HG02852 (cell line): ENCODE data around the gene EPPIN.
"Not testable (repeated sequence)": the region's sequence is repeated elsewhere in the genome, so short reads cannot be mapped to it uniquely, and the experiment has no call there.

ENCODE experiments used
- ATAC-seq: cut with Tn5 transposase; IDR thresholded peaks from one replicate; pipeline ENCODE4 v1.9.1; 2021; ENCODE audit warnings: mild to moderate bottlenecking, moderate library complexity; ENCODE audit not compliant: unreplicated experiment

The EPPIN gene

DNA sequence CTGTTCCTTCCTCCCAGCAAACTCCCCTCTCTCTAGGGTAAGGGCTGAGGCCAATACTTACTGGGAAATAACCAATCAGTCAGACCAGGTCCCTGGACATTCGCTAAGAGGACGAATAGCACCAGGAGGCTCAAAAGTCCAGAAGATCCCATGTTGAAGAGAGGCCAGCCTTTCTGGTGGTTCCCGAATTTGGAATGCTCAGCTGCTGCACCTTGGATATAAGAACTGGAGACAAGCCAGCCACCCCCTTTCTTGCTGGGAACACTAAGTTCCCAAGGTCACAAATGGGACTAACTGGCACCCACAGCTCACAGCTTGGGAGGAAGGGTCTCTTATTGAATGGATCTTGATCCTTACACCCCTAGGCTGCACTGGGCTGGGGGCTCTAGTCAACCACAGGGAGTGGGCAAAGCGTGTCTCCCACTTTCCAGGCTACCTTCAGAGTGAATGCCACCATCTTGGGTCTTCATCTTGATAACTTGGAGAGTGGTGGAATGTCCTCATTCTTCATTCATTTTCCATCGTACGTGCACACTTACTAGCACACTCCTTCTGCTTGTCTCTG is at the start of gene EPPIN:
TSS of gene EPPIN (minus strand) at position 196 of the 565 bp plus-strand sequence. CDS start at position 152, 44 bp downstream.
- no peak for ATAC-seq

DNA sequence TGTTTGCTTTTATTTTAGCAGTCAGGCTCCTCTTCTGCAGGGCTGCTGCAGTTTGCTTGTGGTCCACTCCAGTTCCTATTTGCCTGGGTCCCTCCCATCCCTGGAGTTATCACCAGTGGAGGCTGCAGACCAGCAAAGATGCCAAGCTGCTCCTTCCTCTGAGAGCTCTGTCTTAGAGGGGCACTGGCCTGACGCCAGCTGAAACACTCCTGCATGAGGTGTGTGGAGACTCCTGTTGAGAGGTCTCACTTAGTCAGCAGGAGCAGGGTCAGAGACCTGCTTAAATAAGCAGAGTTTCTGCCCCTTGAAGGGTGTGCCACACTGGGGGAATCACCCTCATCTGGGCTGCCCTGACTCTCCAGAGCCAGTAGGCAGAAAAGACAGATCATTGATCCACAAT is 48.0 kb upstream of the EPPIN start:
- ATAC-seq, result no peak

- no peak for ATAC-seq
These were observed 46.3 kb upstream of the EPPIN start for GRCh38 chr20:45593498-45593897.

DNA sequence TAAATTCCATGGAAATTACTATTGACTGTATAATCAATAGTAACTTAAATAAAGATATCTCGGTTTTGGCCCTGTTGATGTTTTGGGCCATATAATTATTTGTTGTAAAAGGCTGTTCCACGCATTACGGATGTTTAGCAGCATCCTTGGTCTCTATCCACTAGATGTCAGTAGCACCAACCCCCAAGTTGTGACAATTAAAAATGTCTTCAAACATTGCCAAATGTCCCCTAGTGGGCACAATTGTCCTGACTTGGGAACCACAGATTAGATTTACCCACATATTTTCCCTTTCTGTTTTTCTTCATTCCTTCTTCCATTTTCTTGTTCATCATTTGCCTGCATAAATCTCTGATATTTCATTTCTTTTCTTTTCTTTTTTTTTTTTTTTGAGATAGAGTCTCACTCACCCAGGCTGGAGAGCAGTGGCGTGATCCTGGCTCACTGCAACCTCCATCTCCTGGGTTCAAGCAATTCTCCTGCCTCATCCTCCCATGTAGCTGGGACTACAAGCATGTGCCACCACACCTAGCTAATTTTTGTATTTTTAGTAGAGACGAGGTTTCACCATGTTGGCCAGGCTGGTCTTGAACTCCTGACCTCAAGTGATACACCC is 45.5 kb upstream of the EPPIN start:
- no peak for ATAC-seq

- ATAC-seq, result no peak
These were observed 42.5 kb upstream of the EPPIN start for GRCh38 chr20:45589725-45590124.

- no peak for ATAC-seq
These were observed 41.6 kb upstream of the EPPIN start for GRCh38 chr20:45588800-45589199.

- ATAC-seq, result not testable (repeated sequence)
These were observed 38.8 kb upstream of the EPPIN start for GRCh38 chr20:45585986-45586385.

- not testable (repeated sequence) for ATAC-seq
These were observed 37.1 kb upstream of the EPPIN start for GRCh38 chr20:45584294-45584693.

GRCh38 chr20:45583502-45583901 is 36.3 kb upstream of the EPPIN start:
- no peak for ATAC-seq

GRCh38 chr20:45581702-45582101 is 34.5 kb upstream of the EPPIN start:
- ATAC-seq, result no peak

DNA sequence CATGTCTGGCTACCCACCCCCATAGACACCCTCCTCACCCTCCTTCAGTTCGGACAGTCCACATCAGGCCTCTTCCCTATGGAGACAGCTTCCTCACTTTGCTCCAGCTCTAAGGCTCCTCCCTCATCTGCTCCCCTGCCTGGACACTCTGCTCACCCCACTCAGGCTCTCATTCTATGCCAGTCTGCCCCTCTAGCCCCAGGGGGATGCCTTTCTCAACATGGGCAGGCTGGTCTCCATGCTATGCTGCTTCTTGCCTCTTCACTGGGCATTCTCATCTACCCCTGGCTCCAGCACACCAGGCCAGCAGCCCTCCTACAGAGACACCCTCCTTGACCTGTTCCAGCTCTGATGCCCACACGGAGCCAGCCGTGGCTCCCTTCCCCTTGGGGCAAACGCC is 32.0 kb upstream of the EPPIN start, which contains the start of gene WFDC8:
TSS of gene WFDC8 (minus strand) at position 101 of the 400 bp plus-strand sequence. CDS start at position 64, 37 bp downstream.
- ATAC-seq, result no peak

- no peak for ATAC-seq
These were observed 31.0 kb upstream of the EPPIN start for GRCh38 chr20:45578231-45578630.

DNA sequence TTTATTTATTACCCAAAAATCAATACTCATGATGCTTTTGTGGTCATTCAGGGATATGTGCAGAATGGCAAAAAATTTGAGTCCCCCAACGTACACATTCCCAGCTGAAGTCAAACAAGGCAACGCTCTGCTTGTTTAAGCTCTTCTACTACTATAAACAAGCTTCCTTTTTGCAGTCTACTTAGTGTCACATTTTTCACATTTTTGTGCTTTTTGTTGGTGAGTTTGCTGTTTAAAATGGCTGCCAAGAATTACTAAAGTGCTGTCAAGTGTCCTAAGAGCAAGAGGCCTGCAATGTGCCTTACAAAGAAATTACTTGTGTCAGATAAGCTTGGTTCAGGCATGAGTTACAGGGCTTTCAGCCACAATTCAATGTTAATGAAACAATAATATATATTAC is 29.8 kb upstream of the EPPIN start:
- ATAC-seq, result no peak

- no peak for ATAC-seq
These were observed 28.7 kb upstream of the EPPIN start for GRCh38 chr20:45575931-45576330.

DNA sequence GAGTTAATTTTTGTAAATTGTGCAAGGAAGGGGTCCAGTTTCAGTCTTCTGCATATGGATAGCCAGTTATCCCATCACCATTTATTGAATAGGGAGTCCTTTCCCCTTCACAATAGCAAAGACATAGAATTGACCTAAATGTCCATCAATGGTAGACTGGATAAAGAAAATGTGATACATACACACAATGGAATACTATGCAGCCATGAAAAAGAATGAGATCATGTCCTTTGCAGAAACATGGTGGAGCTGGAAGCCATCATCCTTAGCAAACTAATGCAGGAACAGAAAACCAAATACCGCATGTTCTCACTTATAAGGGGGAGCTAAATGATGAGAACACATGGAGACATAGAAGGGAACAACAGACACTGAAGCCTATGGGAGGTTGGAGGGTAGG is 22.4 kb upstream of the EPPIN start:
- ATAC-seq, result not testable (repeated sequence)

DNA sequence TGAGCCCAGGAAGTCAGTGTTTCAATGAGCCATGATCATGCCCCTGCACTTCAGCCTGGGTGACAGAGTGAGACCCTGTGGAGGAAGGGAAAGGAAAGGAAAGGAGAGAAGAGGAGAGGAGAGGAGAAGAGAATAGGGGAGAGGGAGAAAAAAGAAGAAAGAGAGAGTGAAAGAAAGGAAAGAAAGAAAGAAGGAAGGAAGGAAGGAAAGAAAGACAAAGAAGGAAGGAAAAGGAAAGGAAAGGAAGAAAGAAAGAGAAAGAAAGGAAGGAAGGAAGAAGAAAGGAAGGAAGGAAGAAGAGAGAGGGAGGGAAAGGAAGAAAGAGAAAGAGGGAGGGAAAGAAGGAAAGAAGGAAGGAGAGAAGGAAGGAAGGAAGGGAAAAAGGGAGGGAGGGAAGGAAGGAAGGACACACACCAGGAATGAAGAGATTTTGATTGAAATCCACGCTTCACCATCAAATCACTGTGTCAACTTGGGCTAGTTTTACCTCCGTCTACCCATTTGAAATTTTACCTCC is 17.6 kb upstream of the EPPIN start:
- no peak for ATAC-seq

DNA sequence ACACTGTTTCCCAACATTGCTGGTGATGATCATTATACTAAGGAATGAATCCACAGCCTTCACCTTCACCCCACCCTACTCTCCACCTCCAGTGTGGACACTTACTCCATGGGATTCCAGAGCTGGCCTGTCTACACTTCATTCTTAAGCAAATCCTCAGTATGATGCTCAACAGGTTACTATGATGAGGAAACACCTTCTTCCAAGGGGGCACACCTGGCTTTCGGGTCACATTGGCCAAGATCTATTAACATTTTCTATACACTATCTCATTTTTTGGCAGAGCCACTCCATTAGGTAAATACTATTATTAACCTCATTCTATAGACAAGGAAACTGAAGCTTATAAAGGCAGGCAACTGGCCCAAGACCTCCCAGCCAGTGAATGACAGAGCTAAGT is 8.0 kb upstream of the EPPIN start:
- no peak for ATAC-seq

DNA sequence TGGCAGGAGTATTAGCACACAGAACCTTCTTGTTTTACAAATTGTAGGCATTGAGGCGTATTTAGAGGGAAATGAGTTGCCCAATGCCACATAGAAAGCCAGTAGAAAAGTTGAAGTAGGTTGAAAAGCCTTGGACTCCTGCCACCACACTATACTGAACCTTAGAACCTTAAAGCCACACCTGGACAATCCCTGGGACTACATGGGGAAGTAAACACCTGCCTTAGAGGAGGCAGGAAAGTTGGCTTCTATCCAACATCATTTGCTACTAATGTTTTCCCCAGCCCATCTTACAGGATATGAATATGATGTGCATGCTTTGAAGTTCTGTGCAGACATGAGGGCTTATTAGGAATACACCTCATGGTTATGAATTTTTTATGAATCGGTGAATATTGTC is 5.3 kb upstream of the EPPIN start:
- no peak for ATAC-seq

GRCh38 chr20:45550765-45551164 is 3.6 kb upstream of the EPPIN start:
- ATAC-seq, result no peak

DNA sequence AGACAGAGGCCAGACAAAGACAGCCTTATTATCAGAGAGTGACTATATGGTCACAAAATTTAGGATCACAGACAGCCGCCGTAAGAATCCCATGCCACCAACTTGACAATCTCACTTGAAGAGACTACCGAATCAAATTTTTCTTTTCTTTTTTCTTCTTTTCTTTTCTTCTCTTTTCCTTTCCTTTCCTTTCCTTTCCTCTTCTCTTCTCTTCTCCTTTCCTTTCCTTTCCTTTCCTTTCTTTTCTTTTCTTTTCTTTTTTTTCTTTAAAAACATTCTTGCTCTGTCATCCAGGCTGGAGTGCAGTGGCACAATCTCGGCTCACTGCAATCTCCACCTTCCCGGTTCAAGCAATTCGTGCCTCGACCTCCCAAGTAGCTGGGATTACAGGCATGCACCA is 1.2 kb upstream of the EPPIN start:
- no peak for ATAC-seq

GRCh38 chr20:45545754-45546453 is 1.3 kb downstream of the EPPIN start:
- ATAC-seq, result no peak

- ATAC-seq, result no peak
These were observed 1.9 kb downstream of the EPPIN start for GRCh38 chr20:45545351-45545750.
